Chondrocyte (in vitro differentiated cells): Measurements from ENCODE around the gene BICDL2. TPM values are rescaled to one million over a fixed set of nuclear protein-coding genes. Genes with fewer than 3 reads are reported as not detected.

Experiments
- DNase-seq: peaks from one replicate; pipeline ENCODE4 v3.0.0; 2021; ENCODE audit warnings: mixed read lengths, low spot score
- H3K27ac Mint-ChIP-seq: one replicate; pipeline ENCODE4 v1.8.0; 2021; ENCODE audit warnings: mild to moderate bottlenecking, moderate library complexity, mixed read lengths; ENCODE audit not compliant: unreplicated experiment
- H3K27me3 Mint-ChIP-seq: 2 replicates; pipeline ENCODE4 v1.8.0; 2021; ENCODE audit warnings: low read depth, mixed read lengths
- H3K36me3 Mint-ChIP-seq: 2 replicates; pipeline ENCODE4 v1.8.0; 2021; ENCODE audit warnings: low read depth, mixed read lengths
- H3K4me1 Mint-ChIP-seq: 2 replicates; pipeline ENCODE4 v1.8.0; 2021; ENCODE audit warnings: low read depth, mild to moderate bottlenecking, mixed read lengths
- H3K4me3 Mint-ChIP-seq: one replicate; pipeline ENCODE4 v1.8.0; 2021; ENCODE audit warnings: mild to moderate bottlenecking, moderate library complexity, mixed read lengths; ENCODE audit not compliant: unreplicated experiment
- H3K9me3 Mint-ChIP-seq: 2 replicates; pipeline ENCODE4 v1.8.0; 2021; ENCODE audit warnings: low read depth, mixed read lengths
- CTCF ChIP-seq: fragments of 200-600 bp; sonication (generic); IDR thresholded peaks from 2 replicates; pipeline ENCODE4 v1.5.0; 2021; ENCODE audit warnings: antibody characterized with exemption, mild to moderate bottlenecking, moderate library complexity
- total RNA-seq: library from RNA; stranded (reverse); gene quantifications from 3 replicates; pipeline ENCODE4 v1.2.1, GENCODE V29; 2021

BICDL2 gene
- total RNA-seq, 1 donor from 2014 or later = not detected

GRCh38 chr16:3017794-3018506, 18.8 kb downstream of the BICDL2 start, which contains the start of gene CLDN6:
TSS of gene CLDN6 (minus strand) at chr16:3018183. CDS start at chr16:3016021, 2,162 bp downstream.
- peaks cover 5% of the 10 kb centered on the region for H3K27me3 Mint-ChIP-seq
- peak; percentile 92 for DNase-seq
- H3K4me1 Mint-ChIP-seq = peaks cover 18% of the 10 kb centered on the region
- H3K27ac Mint-ChIP-seq = no peak within 1 kb of the TSS
- H3K4me3 Mint-ChIP-seq = no peak within 1 kb of the TSS
- peak; percentile 67 for TF ChIP-seq CTCF
- peaks cover 7% of the 10 kb centered on the region for H3K36me3 Mint-ChIP-seq
- no peaks in the 10 kb centered on the region for H3K9me3 Mint-ChIP-seq

DNA sequence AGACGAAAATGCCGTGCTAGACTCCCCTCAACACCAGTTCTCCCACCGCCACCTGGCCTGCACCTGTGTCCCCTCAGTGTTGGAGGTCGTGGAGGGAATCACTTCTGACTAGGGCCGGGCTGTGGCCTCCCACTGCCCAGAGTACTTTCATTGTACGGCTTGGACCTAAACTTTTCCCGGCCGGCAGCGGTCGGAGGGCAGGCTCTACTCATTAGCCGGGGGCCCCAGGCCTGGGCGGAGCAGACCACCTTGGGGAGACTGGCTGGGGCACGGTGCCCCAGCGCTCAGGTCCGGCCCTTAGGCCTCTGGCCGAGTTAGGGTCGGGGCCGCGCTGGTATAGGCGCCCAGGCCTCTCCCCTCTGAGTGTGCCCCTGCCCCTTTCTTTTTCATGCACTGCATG, 19.4 kb downstream of the BICDL2 start:
- Mint-ChIP-seq H3K4me3 (no peak overlapping the region), H3K9me3 (no peaks in the 10 kb centered on the region), H3K4me1 (peaks cover 12% of the 10 kb centered on the region), H3K27ac (no peak overlapping the region), H3K36me3 (peaks cover 7% of the 10 kb centered on the region), H3K27me3 (peaks cover 11% of the 10 kb centered on the region)
- no peak for TF ChIP-seq CTCF
- no peak for DNase-seq

DNA sequence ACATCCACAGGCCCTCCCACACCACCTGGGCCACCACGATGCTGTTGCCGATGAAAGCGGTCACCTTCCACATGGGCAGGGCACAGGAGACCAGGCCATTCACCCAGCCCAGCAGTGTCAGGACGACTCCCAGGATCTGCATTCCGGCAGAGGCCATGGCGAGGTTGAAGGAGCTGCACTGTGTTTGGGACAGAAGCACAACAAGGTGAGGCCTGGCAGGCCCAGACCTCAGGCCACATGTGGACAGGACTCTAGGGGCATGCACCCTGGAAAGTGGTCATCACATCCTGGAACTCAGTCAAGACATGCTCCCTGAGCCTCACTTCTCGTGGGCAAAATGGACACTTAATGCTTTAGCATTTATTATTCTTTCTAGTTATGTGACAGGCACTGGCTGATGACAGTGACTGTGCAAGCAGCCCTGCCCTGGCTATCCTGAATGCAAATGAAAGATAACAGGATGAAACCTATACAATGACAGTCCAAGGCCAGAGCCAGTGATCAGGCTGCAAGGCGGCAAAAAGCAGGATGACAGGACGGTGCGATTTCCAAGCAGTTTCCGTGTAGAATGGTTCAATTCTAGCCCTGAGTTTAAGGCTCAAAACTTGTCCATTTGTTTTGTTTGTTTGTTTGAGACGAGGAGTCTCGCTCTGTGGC, 20.8 kb downstream of the BICDL2 start:
- TF ChIP-seq CTCF = no peak
- peaks cover 14% of the 10 kb centered on the region for H3K27me3 Mint-ChIP-seq
- H3K9me3 Mint-ChIP-seq = no peaks in the 10 kb centered on the region
- no peak overlapping the region for H3K27ac Mint-ChIP-seq
- DNase-seq = no peak
- no peaks in the 10 kb centered on the region for H3K36me3 Mint-ChIP-seq
- H3K4me3 Mint-ChIP-seq = no peak overlapping the region
- H3K4me1 Mint-ChIP-seq = peaks cover 4% of the 10 kb centered on the region

GRCh38 chr16:3014971-3015370, 21.8 kb downstream of the BICDL2 start:
- Mint-ChIP-seq H3K27ac (no peak overlapping the region), H3K4me3 (no peak overlapping the region), H3K9me3 (no peaks in the 10 kb centered on the region), H3K4me1 (peaks cover 3% of the 10 kb centered on the region), H3K36me3 (no peaks in the 10 kb centered on the region), H3K27me3 (peaks cover 14% of the 10 kb centered on the region)
- DNase-seq = no peak
- no peak for TF ChIP-seq CTCF

DNA sequence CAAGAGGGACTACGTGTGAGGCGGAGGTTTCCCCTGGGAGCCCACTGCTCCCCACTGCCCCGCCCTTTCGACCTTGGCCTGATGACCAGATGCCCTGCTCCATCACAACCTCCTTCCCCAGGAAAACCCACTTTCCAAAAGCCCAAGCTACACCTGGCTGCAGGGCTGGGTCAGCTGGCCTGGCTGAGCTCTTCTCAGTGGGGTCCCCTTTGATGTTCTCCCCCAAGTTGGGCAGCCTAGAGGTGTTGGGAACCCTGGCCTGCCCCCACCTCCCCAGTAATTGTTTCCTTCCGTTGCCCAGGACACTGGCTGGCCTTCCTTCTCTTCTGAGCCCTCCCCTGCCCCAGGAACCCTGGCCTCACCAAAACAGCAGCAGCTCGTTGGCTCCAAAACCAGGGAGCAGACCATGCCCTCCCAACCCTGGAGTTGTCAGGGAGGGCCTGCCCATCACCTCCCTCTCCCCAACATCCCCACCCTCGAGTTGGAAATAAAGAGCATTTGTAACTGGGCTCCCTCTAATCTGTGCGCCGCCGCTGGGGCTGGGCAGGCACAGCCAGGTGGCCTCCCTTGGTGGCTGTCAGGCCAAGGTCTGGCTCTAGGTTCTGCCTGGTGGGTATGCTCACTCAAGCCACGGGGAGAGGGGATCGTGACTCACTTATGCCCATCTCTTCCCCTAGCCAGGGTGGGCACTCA, 22.6 kb downstream of the BICDL2 start:
- H3K36me3 Mint-ChIP-seq = no peaks in the 10 kb centered on the region
- H3K27ac Mint-ChIP-seq = no peak overlapping the region
- no peak for TF ChIP-seq CTCF
- peaks cover 14% of the 10 kb centered on the region for H3K27me3 Mint-ChIP-seq
- no peaks in the 10 kb centered on the region for H3K9me3 Mint-ChIP-seq
- H3K4me3 Mint-ChIP-seq = no peak overlapping the region
- no peaks in the 10 kb centered on the region for H3K4me1 Mint-ChIP-seq
- no peak for DNase-seq
